Type B pancreatic cell (in vitro differentiated cells): ENCODE data around the gene ZNF442. TPM values are rescaled to one million over a fixed set of nuclear protein-coding genes. Genes with fewer than 3 reads are reported as not detected.
"Not testable (repeated sequence)": the region's sequence is repeated elsewhere in the genome, so short reads cannot be mapped to it uniquely, and the experiment has no call there.

Source experiments
- DNase-seq: peaks from one replicate; pipeline ENCODE4 v3.0.0; 2021; ENCODE audit warnings: mixed read lengths; ENCODE audit not compliant: unreplicated experiment; ENCODE audit errors: extremely low spot score
- H3K27ac Mint-ChIP-seq: 2 replicates; pipeline ENCODE4 v1.8.0; 2021; ENCODE audit warnings: mild to moderate bottlenecking, mixed read lengths
- H3K27me3 Mint-ChIP-seq: 2 replicates; pipeline ENCODE4 v1.8.0; 2021; ENCODE audit warnings: mixed read lengths
- H3K36me3 Mint-ChIP-seq: 2 replicates; pipeline ENCODE4 v1.8.0; 2021; ENCODE audit warnings: mixed read lengths
- H3K4me1 Mint-ChIP-seq: one replicate; pipeline ENCODE4 v1.8.0; 2021; ENCODE audit warnings: mixed read lengths; ENCODE audit not compliant: unreplicated experiment
- H3K4me3 Mint-ChIP-seq: 2 replicates; pipeline ENCODE4 v1.8.0; 2021; ENCODE audit warnings: mild to moderate bottlenecking, mixed read lengths
- H3K9me3 Mint-ChIP-seq: 2 replicates; pipeline ENCODE4 v1.8.0; 2021; ENCODE audit warnings: mixed read lengths
- CTCF ChIP-seq: fragments of 200-600 bp; sonication (generic); conservative IDR thresholded peaks from 2 replicates; pipeline ENCODE4 v1.5.0; 2021; ENCODE audit warnings: antibody characterized with exemption, mild to moderate bottlenecking
- total RNA-seq: library from RNA; stranded (reverse); gene quantifications from 2 replicates; pipeline ENCODE4 v1.2.1, GENCODE V29; 2021; ENCODE audit warnings: low replicate concordance

The ZNF442 gene
- total RNA-seq, 1 donor from 2014 or later = 5.1 TPM

- no peak overlapping the region for H3K4me3 Mint-ChIP-seq
- no peaks in the 10 kb centered on the region for H3K27me3 Mint-ChIP-seq
- H3K4me1 Mint-ChIP-seq = no peaks in the 10 kb centered on the region
- H3K27ac Mint-ChIP-seq = no peak overlapping the region
- DNase-seq = no peak
- H3K36me3 Mint-ChIP-seq = peaks cover 34% of the 10 kb centered on the region
- H3K9me3 Mint-ChIP-seq = peaks cover 23% of the 10 kb centered on the region
- no peak for TF ChIP-seq CTCF
These were observed 14.9 kb upstream of the ZNF442 start for GRCh38 chr19:12380444-12380737.

GRCh38 chr19:12379732-12380443, 14.4 kb upstream of the ZNF442 start:
- Mint-ChIP-seq H3K4me1 (no peaks in the 10 kb centered on the region), H3K27me3 (no peaks in the 10 kb centered on the region), H3K36me3 (peaks cover 34% of the 10 kb centered on the region), H3K27ac (no peak overlapping the region), H3K4me3 (no peak overlapping the region), H3K9me3 (peaks cover 23% of the 10 kb centered on the region)
- TF ChIP-seq CTCF = no peak
- no peak for DNase-seq

- H3K27ac Mint-ChIP-seq = no peak overlapping the region
- H3K27me3 Mint-ChIP-seq = no peaks in the 10 kb centered on the region
- no peak for DNase-seq
- peaks cover 17% of the 10 kb centered on the region for H3K9me3 Mint-ChIP-seq
- peaks cover 13% of the 10 kb centered on the region for H3K36me3 Mint-ChIP-seq
- H3K4me3 Mint-ChIP-seq = no peak overlapping the region
- TF ChIP-seq CTCF = no peak
- no peaks in the 10 kb centered on the region for H3K4me1 Mint-ChIP-seq
These were observed 8.5 kb upstream of the ZNF442 start for GRCh38 chr19:12374026-12374425.

GRCh38 chr19:12364391-12365235, 870 bp downstream of the ZNF442 start:
- no peak for DNase-seq
- Mint-ChIP-seq H3K4me1 (peaks cover 20% of the 10 kb centered on the region), H3K27me3 (no peaks in the 10 kb centered on the region), H3K36me3 (peaks cover 4% of the 10 kb centered on the region), H3K9me3 (peaks cover 9% of the 10 kb centered on the region), H3K27ac (peak overlapping the region; percentile 96), H3K4me3 (peak overlapping the region; percentile 99)
- no peak for TF ChIP-seq CTCF

- not testable (repeated sequence) for H3K4me3 Mint-ChIP-seq, DNase-seq, H3K9me3 Mint-ChIP-seq, H3K27ac Mint-ChIP-seq, H3K27me3 Mint-ChIP-seq
- H3K36me3 Mint-ChIP-seq = peaks cover 10% of the 10 kb centered on the region
- peaks cover 20% of the 10 kb centered on the region for H3K4me1 Mint-ChIP-seq
These were observed 3.2 kb downstream of the ZNF442 start for GRCh38 chr19:12362236-12362635.

- Mint-ChIP-seq H3K36me3 (peaks cover 52% of the 10 kb centered on the region), H3K4me3 (no peak overlapping the region), H3K4me1 (no peaks in the 10 kb centered on the region), H3K27ac (no peak overlapping the region), H3K9me3 (peaks cover 24% of the 10 kb centered on the region), H3K27me3 (no peaks in the 10 kb centered on the region)
- no peak for TF ChIP-seq CTCF
- DNase-seq = no peak
These were observed 12.1 kb downstream of the ZNF442 start for GRCh38 chr19:12353375-12353774.
